Neural cell (in vitro differentiated cells): ENCODE data around the gene CENPP. TPM values are rescaled to one million over a fixed set of nuclear protein-coding genes. Genes with fewer than 3 reads are reported as not detected.

Experiments
- H2AFZ ChIP-seq: fragments of 200-600, 300-800 bp; sonication (generic), shearing (Covaris generic); 2 replicates; pipeline ENCODE4 v1.6.0; 2014; ENCODE audit warnings: low read depth, mild to moderate bottlenecking, antibody characterized with exemption, low read length, moderate library complexity
- H3F3A ChIP-seq: fragments of 200-600 bp; shearing (Covaris generic); 2 replicates; pipeline ENCODE4 v1.6.1; 2016; ENCODE audit warnings: mild to moderate bottlenecking, moderate library complexity, mixed read lengths, antibody characterized with exemption, low read length; ENCODE audit not compliant: insufficient read depth, poor library complexity, severe bottlenecking
- H3K27ac ChIP-seq: fragments of 200-600, 300-800 bp; sonication (generic), shearing (Covaris generic); 2 replicates; pipeline ENCODE4 v1.5.1; 2014; ENCODE audit warnings: mild to moderate bottlenecking, low read length, moderate library complexity
- H3K27me3 ChIP-seq: fragments of 300-800, 200-600 bp; sonication (generic), shearing (Covaris generic); 2 replicates; pipeline ENCODE4 v1.6.0; 2014; ENCODE audit warnings: mild to moderate bottlenecking, low read depth, low read length, moderate library complexity; ENCODE audit not compliant: insufficient read depth
- H3K36me3 ChIP-seq: fragments of 300-800, 200-600 bp; sonication (generic), shearing (Covaris generic); 2 replicates; pipeline ENCODE4 v1.5.1; 2014; ENCODE audit warnings: mild to moderate bottlenecking, antibody characterized with exemption, low read length, moderate library complexity; ENCODE audit not compliant: insufficient read depth
- H3K4me2 ChIP-seq: fragments of 300-800, 200-600 bp; sonication (generic), shearing (Covaris generic); 2 replicates; pipeline ENCODE4 v1.6.0; 2014; ENCODE audit warnings: mild to moderate bottlenecking, low read length
- H3K4me3 ChIP-seq: fragments of 300-800, 200-600 bp; sonication (generic), shearing (Covaris generic); 2 replicates; pipeline ENCODE4 v1.5.1; 2014; ENCODE audit warnings: mild to moderate bottlenecking, low read length, moderate library complexity
- H3K79me2 ChIP-seq: fragments of 200-600 bp; shearing (Covaris generic); replicated peaks from 2 replicates; pipeline ENCODE4 v1.6.0; 2014; ENCODE audit warnings: mild to moderate bottlenecking, low read length, moderate library complexity; ENCODE audit not compliant: insufficient read depth
- H3K9ac ChIP-seq: fragments of 300-800, 200-600 bp; sonication (generic), shearing (Covaris generic); 2 replicates; pipeline ENCODE4 v1.6.1; 2016; ENCODE audit warnings: mild to moderate bottlenecking, low read length, mixed read lengths
- H3K9me2 ChIP-seq: fragments of 200-600 bp; shearing (Covaris generic); 2 replicates; pipeline ENCODE4 v1.6.1; 2016; ENCODE audit warnings: mild to moderate bottlenecking, low read length, mixed read lengths; ENCODE audit not compliant: insufficient read depth
- H3K9me3 ChIP-seq: fragments of 200-600, 300-800 bp; sonication (generic), shearing (Covaris generic); 2 replicates; pipeline ENCODE4 v1.6.1; 2016; ENCODE audit warnings: mild to moderate bottlenecking, mixed run types, low read length, moderate library complexity, mixed read lengths
- H4K20me1 ChIP-seq: fragments of 200-600 bp; shearing (Covaris generic); 2 replicates; pipeline ENCODE4 v1.6.1; 2016; ENCODE audit warnings: mild to moderate bottlenecking, mixed run types; ENCODE audit not compliant: insufficient read depth
- EP300 ChIP-seq: fragments of 450-650 bp; conservative IDR thresholded peaks from 2 replicates; pipeline ENCODE4 v1.6.1; 2014; ENCODE audit warnings: antibody characterized with exemption, mild to moderate bottlenecking, moderate library complexity; ENCODE audit not compliant: poor library complexity, severe bottlenecking
- EZH2 ChIP-seq: fragments of 200-600, 300-800 bp; shearing (Covaris generic), sonication (generic); IDR thresholded peaks from 2 replicates; pipeline ENCODE4 v1.6.1; 2014; ENCODE audit warnings: antibody characterized with exemption, low read length, borderline replicate concordance, mild to moderate bottlenecking; ENCODE audit not compliant: insufficient read depth, poor library complexity, severe bottlenecking
- MXI1 ChIP-seq: fragments of 450-650 bp; conservative IDR thresholded peaks from 2 replicates; pipeline ENCODE4 v1.6.1; 2014; ENCODE audit warnings: antibody characterized with exemption, mild to moderate bottlenecking; ENCODE audit not compliant: poor library complexity, severe bottlenecking
- POLR2AphosphoS5 ChIP-seq: IDR thresholded peaks from 2 replicates; pipeline ENCODE4 v1.6.1; 2012
- RAD21 ChIP-seq: fragments of 450-650 bp; conservative IDR thresholded peaks from 2 replicates; pipeline ENCODE4 v1.6.1; 2014; ENCODE audit warnings: antibody characterized with exemption, mild to moderate bottlenecking, moderate library complexity
- SMC3 ChIP-seq: fragments of 450-650 bp; conservative IDR thresholded peaks from 2 replicates; pipeline ENCODE4 v1.6.1; 2014; ENCODE audit warnings: antibody characterized with exemption, mild to moderate bottlenecking, moderate library complexity; ENCODE audit not compliant: poor library complexity
- TAF1 ChIP-seq: IDR thresholded peaks from 2 replicates; pipeline ENCODE4 v1.6.1; 2012; ENCODE audit warnings: low read depth
- polyA plus RNA-seq: library from polyadenylated mRNA; depleted of rRNA; stranded (reverse); fragments of >200 nt; gene quantifications from 2 replicates; pipeline ENCODE4 v1.2.3, GENCODE V29; 2014
- TF ChIP-seq, protein P1 (sequence below): fragments of 450-650 bp; IDR thresholded peaks from 2 replicates; pipeline ENCODE4 v1.5.1; 2014; ENCODE audit warnings: antibody characterized with exemption, mild to moderate bottlenecking, moderate library complexity; ENCODE audit not compliant: poor library complexity, severe bottlenecking
- TF ChIP-seq, protein P2 (sequence below): IDR thresholded peaks from 2 replicates; pipeline ENCODE4 v1.6.1; 2012; ENCODE audit warnings: borderline replicate concordance

The CENPP gene
- polyA plus RNA-seq, 1 donor from 2014 or later = 5.0 TPM

DNA sequence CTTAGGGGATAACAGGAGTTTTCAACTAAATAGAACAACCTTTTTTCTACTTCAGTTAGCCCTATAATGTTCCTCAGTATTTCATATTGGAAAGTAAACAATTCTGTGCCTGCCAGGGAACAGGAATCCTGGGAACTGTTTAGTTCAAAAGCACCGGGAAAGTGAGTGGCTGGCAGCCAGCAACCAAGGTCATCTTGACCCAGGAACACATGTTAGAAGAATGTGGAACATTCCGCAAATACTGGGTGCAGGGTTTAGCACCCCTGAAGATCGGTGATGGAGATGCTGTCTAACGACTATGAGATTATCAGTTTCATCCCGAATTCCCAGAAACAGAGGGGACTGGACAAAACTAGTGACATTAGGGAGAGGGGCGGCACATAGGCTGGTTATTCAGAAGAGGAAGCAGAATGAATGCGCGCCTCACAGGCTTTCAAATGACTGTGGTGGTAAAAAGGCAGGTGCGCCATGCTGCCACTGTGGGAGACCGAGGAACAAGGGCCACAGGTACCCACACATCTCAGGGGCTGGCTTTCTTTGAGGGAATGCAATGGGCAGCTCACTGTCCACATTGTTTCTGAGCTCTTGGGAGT lies 293.0 kb downstream of the CENPP start:
- H3K27me3 ChIP-seq = no peaks in the 10 kb centered on the region
- no peaks in the 10 kb centered on the region for H3K79me2 ChIP-seq
- no peaks in the 10 kb centered on the region for H3F3A ChIP-seq
- no peak overlapping the region for H3K4me3 ChIP-seq
- no peaks in the 10 kb centered on the region for H3K9me2 ChIP-seq
- H3K9me3 ChIP-seq = no peaks in the 10 kb centered on the region
- H3K36me3 ChIP-seq = no peaks in the 10 kb centered on the region
- TF ChIP-seq POLR2AphosphoS5 (no peak), RAD21 (no peak), TAF1 (no peak), EP300 (no peak), SMC3 (no peak), EZH2 (no peak), MXI1 (no peak)
- TF ChIP-seq, protein P1, sequence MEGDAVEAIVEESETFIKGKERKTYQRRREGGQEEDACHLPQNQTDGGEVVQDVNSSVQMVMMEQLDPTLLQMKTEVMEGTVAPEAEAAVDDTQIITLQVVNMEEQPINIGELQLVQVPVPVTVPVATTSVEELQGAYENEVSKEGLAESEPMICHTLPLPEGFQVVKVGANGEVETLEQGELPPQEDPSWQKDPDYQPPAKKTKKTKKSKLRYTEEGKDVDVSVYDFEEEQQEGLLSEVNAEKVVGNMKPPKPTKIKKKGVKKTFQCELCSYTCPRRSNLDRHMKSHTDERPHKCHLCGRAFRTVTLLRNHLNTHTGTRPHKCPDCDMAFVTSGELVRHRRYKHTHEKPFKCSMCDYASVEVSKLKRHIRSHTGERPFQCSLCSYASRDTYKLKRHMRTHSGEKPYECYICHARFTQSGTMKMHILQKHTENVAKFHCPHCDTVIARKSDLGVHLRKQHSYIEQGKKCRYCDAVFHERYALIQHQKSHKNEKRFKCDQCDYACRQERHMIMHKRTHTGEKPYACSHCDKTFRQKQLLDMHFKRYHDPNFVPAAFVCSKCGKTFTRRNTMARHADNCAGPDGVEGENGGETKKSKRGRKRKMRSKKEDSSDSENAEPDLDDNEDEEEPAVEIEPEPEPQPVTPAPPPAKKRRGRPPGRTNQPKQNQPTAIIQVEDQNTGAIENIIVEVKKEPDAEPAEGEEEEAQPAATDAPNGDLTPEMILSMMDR = no peak
- TF ChIP-seq, protein P2, sequence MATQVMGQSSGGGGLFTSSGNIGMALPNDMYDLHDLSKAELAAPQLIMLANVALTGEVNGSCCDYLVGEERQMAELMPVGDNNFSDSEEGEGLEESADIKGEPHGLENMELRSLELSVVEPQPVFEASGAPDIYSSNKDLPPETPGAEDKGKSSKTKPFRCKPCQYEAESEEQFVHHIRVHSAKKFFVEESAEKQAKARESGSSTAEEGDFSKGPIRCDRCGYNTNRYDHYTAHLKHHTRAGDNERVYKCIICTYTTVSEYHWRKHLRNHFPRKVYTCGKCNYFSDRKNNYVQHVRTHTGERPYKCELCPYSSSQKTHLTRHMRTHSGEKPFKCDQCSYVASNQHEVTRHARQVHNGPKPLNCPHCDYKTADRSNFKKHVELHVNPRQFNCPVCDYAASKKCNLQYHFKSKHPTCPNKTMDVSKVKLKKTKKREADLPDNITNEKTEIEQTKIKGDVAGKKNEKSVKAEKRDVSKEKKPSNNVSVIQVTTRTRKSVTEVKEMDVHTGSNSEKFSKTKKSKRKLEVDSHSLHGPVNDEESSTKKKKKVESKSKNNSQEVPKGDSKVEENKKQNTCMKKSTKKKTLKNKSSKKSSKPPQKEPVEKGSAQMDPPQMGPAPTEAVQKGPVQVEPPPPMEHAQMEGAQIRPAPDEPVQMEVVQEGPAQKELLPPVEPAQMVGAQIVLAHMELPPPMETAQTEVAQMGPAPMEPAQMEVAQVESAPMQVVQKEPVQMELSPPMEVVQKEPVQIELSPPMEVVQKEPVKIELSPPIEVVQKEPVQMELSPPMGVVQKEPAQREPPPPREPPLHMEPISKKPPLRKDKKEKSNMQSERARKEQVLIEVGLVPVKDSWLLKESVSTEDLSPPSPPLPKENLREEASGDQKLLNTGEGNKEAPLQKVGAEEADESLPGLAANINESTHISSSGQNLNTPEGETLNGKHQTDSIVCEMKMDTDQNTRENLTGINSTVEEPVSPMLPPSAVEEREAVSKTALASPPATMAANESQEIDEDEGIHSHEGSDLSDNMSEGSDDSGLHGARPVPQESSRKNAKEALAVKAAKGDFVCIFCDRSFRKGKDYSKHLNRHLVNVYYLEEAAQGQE = no peak
- H3K9ac ChIP-seq = no peak overlapping the region
- H3K27ac ChIP-seq = no peak overlapping the region
- H3K4me2 ChIP-seq = no peak overlapping the region
- no peak overlapping the region for H2AFZ ChIP-seq
- H4K20me1 ChIP-seq = no peaks in the 10 kb centered on the region

DNA sequence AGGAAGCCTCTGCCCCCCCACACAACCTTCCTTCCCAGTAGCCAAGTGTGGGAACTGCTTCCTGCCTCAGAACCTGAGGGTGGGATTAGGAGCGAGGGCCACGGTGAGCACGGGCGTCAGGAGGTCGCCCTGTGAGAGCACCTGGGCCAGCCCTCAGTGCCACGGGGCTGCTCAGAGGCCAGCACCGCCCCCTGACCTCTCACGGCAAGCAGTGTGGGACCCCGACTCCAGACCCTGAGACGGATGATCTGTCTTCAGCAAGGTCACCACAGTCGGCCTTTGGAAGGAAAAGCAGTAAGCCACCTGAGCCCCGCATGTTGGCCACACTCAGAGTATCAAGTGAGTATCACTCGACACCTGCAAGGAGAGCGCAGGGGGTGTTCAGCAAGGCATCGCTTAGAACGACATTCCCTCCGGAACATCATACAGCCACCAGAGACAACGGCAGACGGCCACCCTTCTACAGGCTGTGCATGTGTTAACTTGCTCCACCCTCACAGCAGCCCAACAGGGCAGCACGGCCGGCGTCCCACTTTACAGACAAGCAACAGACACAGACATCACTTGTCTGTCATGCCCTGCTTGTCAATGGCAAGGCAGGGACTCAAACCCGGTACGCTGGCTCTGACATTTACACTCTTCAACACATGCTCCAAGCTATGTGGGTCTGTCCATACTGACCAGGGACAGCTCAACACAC lies 294.0 kb downstream of the CENPP start:
- TF ChIP-seq POLR2AphosphoS5 = no peak
- TF ChIP-seq, protein P2 = no peak
- TF ChIP-seq TAF1 = no peak
- no peak for TF ChIP-seq SMC3
- TF ChIP-seq, protein P1 = no peak
- no peak for TF ChIP-seq EP300
- TF ChIP-seq EZH2 = no peak
- TF ChIP-seq RAD21 = no peak
- TF ChIP-seq MXI1 = no peak
- Histone ChIP-seq H3F3A (no peaks in the 10 kb centered on the region), H3K79me2 (no peaks in the 10 kb centered on the region), H3K9me3 (no peaks in the 10 kb centered on the region), H3K9me2 (no peaks in the 10 kb centered on the region), H3K36me3 (no peaks in the 10 kb centered on the region), H3K9ac (no peak overlapping the region), H4K20me1 (no peaks in the 10 kb centered on the region), H3K4me2 (no peak overlapping the region), H3K4me3 (no peak overlapping the region), H3K27ac (no peak overlapping the region), H2AFZ (no peak overlapping the region), H3K27me3 (no peaks in the 10 kb centered on the region)
